ENCODE results near the gene PPP1R14C. TPM values are rescaled to one million over a fixed set of nuclear protein-coding genes. Genes with fewer than 3 reads are reported as not detected.

Gene PPP1R14C
- total and polyA plus RNA-seq, 2 donors: 0.42 to 1.9 TPM

DNA sequence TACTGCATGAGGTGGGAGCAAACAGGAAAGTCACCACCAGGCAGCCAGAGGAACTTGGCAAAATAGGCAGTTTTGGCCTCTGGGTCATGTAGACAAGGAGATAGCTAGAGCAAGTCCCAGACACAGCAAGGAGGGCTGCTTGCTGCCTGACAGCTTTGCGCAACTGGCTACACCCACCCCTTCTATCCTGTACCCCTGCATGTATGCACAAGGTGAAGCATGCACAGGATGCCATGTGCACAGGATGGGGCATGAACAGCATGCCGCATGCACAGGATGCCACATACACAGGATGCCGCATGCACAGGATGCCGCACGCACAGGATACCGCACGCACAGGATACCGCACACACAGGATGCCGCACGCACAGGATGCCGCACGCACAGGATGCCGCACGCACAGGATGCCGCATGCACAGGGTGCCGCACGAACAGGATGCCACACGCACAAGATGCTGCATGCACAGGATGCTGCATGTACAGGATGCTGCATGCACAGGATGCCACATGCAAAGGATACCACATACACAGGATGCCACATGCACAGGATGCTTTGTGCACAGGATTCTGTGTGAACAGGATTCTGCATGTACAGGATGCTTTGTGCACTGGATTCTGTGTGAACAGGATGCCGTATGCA, 121.0 kb downstream of the PPP1R14C start:
- 65% methylated on average over 19 of the region's 19 CpGs for WGBS
- Histone ChIP-seq H3K9me3 (ENCODE audit: control insufficient read depth in 2 of 2, insufficient read depth in 1 of 2, low read length in 1 of 2) (peaks cover 0 to 12% of the 10 kb centered on the region in 2 donors), H3K4me3 (ENCODE audit: low read length in 2 of 2) (no peak overlapping the region), H3K4me1 (ENCODE audit: control insufficient read depth in 2 of 2, insufficient read depth in 2 of 2, low read length in 2 of 2) (no peaks in the 10 kb centered on the region), H3K36me3 (ENCODE audit: control insufficient read depth in 2 of 2, insufficient read depth in 2 of 2, low read length in 1 of 2) (no peaks in the 10 kb centered on the region), H3K27me3 (ENCODE audit: control insufficient read depth in 2 of 2, insufficient read depth in 1 of 2, low read length in 1 of 2) (peaks cover 0 to 4% of the 10 kb centered on the region in 2 donors), H3K27ac (ENCODE audit: low read depth in 1 of 2, low read length in 1 of 2) (no peak overlapping the region)
- DNase-seq (ENCODE audit: low read depth in 6 of 9, low spot score in 9 of 9): peak in 2 of 9 donors; percentile 15 to 29

DNA sequence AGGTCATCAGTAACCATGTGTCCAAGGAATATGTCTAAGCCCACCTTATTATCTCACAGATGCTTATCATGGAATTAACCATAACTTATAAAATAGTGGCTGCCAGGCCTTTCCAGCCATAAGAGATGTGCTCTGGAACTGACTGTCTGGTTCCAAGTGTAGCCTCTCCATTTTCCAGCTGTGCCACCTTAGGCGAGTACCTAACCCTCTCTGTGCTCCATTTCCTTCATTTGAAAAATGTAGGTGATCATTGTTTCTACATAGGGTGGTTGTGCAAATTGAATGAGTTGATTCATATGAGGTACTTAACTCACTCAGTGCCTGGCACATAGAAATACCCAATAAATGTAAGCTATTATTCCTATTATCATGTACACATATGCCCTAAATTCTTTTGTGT, 123.5 kb downstream of the PPP1R14C start:
- peaks cover 0 to 12% of the 10 kb centered on the region in 2 donors for H3K9me3 ChIP-seq (ENCODE audit: control insufficient read depth in 2 of 2, insufficient read depth in 1 of 2, low read length in 1 of 2)
- WGBS: 98% methylated on average over 1 of the region's 1 CpG
- no peaks in the 10 kb centered on the region for H3K36me3 ChIP-seq (ENCODE audit: control insufficient read depth in 2 of 2, insufficient read depth in 2 of 2, low read length in 1 of 2)
- H3K27me3 ChIP-seq (ENCODE audit: control insufficient read depth in 2 of 2, insufficient read depth in 1 of 2, low read length in 1 of 2): peaks cover 0 to 4% of the 10 kb centered on the region in 2 donors
- no peak overlapping the region for H3K27ac ChIP-seq (ENCODE audit: low read depth in 1 of 2, low read length in 1 of 2)
- H3K4me1 ChIP-seq (ENCODE audit: control insufficient read depth in 2 of 2, insufficient read depth in 2 of 2, low read length in 2 of 2): no peaks in the 10 kb centered on the region
- H3K4me3 ChIP-seq (ENCODE audit: low read length in 2 of 2): no peak overlapping the region
- DNase-seq (ENCODE audit: low read depth in 6 of 9, low spot score in 9 of 9): no peak

DNA sequence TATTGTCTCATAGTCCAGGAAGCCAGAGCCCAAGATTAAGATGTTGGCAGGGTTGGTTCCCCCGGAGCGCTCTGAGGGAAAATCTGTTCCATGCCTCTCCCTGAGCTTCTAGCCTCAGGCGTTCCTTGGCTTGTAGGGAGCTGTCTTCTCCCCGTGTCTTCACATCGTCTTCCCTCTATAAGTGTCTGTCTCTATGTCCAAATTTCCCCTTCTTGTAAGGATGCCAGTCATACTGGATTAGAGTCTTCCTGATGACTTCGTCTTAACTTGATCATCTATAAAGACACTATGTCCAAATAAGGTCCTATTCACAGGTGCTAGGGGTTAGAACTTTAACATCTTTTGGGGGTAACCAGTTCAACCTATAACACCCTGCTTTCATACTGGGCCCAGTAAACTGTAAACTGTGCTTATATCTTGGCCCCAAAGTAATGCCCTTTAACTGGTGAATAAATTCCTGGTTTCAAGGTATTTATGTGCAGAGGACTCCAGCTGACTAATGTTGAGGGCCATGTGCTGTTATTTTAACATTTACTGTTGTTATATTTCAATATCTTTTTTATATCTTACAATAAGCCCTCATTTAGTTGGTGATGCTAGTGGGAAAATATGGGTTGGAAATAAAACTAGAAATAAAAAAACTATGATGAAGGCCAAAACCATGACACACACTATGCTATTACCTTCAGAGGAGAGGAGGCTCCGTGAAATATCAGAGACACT, 124.3 kb downstream of the PPP1R14C start:
- Histone ChIP-seq H3K9me3 (ENCODE audit: control insufficient read depth in 2 of 2, insufficient read depth in 1 of 2, low read length in 1 of 2) (peaks cover 0 to 12% of the 10 kb centered on the region in 2 donors), H3K4me1 (ENCODE audit: control insufficient read depth in 2 of 2, insufficient read depth in 2 of 2, low read length in 2 of 2) (no peaks in the 10 kb centered on the region), H3K27me3 (ENCODE audit: control insufficient read depth in 2 of 2, insufficient read depth in 1 of 2, low read length in 1 of 2) (peaks cover 0 to 4% of the 10 kb centered on the region in 2 donors), H3K36me3 (ENCODE audit: control insufficient read depth in 2 of 2, insufficient read depth in 2 of 2, low read length in 1 of 2) (no peaks in the 10 kb centered on the region), H3K4me3 (ENCODE audit: low read length in 2 of 2) (no peak overlapping the region), H3K27ac (ENCODE audit: low read depth in 1 of 2, low read length in 1 of 2) (no peak overlapping the region)
- WGBS: 96% methylated on average over 7 of the region's 7 CpGs
- no peak for DNase-seq (ENCODE audit: low read depth in 6 of 9, low spot score in 9 of 9)

DNA sequence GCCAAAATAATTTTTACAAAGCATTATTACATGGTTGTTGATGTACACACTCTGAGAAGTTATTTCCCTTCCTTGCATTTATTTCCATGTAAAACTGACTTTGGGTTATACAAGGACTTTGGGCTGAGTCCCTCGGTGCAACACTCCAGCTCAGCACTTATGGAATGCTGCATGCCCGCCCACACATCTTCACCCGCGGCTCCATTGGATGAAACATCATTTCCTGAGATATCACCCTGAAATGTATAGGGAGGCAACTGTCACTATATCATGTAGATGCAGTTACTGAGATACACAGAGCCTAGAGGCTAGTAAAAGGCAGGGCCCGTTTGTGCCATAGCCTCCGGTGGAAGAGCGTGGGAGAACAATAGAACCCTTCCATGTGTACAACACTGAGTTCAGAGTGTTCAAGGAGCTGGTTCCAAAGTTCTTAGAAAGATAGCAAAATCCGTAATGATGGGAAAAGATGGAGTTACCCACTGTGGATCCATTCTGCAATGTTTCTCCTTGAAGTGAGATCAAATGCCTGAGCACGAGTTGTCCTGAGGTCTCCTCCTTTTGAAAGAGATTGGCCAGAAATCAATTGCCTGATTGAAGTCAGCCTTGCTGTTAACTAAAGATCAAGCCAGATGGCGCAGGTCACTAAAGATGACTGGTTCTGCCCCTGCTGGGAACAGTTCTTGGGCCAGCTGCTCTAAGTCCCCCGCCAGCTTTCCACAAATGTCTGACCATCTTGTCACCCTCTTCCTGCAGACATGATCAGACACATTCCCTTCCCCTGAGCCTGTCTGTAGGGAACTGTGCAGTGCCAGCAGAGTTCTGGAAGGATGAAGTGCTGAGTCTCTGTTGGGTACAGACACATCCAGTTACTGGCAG, 125.1 kb downstream of the PPP1R14C start:
- H3K27ac ChIP-seq (ENCODE audit: low read depth in 1 of 2, low read length in 1 of 2): no peak overlapping the region
- peaks cover 0 to 12% of the 10 kb centered on the region in 2 donors for H3K9me3 ChIP-seq (ENCODE audit: control insufficient read depth in 2 of 2, insufficient read depth in 1 of 2, low read length in 1 of 2)
- no peaks in the 10 kb centered on the region for H3K36me3 ChIP-seq (ENCODE audit: control insufficient read depth in 2 of 2, insufficient read depth in 2 of 2, low read length in 1 of 2)
- WGBS: 97% methylated on average over 11 of the region's 11 CpGs
- peaks cover 0 to 4% of the 10 kb centered on the region in 2 donors for H3K27me3 ChIP-seq (ENCODE audit: control insufficient read depth in 2 of 2, insufficient read depth in 1 of 2, low read length in 1 of 2)
- no peaks in the 10 kb centered on the region for H3K4me1 ChIP-seq (ENCODE audit: control insufficient read depth in 2 of 2, insufficient read depth in 2 of 2, low read length in 2 of 2)
- no peak for DNase-seq (ENCODE audit: low read depth in 6 of 9, low spot score in 9 of 9)
- no peak overlapping the region for H3K4me3 ChIP-seq (ENCODE audit: low read length in 2 of 2)

DNA sequence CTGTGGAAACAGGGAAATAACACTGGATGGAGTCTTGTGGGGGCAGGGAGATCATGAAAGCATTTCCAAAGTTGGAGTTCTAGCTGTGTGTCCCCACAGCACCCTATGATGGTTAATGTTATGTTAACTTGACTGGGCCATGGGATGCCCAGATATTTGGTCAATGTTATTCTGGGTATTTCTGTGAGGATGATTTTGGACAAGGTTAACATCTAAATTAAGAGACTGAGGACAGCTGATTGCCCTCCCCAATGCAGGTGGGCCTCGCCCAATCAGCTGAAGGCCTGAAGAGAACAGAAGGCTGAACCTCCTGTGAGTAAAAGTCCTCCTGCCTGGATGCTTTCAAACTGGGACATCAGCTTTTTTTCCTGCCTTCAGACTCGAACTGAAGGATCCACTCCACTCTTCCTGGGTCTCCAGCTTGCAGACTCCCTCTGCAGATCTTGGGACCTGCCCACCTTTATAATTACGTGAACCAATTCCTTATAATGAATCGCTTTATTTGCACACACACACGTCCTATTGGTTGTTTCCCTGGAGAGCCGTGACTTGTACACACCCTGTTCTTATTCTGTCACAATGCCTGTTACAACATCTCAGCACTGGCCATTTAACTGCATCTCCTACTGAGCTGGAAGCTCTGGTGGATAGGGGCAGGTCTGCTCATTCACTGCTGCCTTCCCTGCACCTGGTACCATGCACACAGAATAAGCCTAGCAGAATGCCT, 126.4 kb downstream of the PPP1R14C start:
- Histone ChIP-seq H3K27me3 (ENCODE audit: control insufficient read depth in 2 of 2, insufficient read depth in 1 of 2, low read length in 1 of 2) (no peaks in the 10 kb centered on the region), H3K27ac (ENCODE audit: low read depth in 1 of 2, low read length in 1 of 2) (no peak overlapping the region), H3K4me3 (ENCODE audit: low read length in 2 of 2) (no peak overlapping the region), H3K9me3 (ENCODE audit: control insufficient read depth in 2 of 2, insufficient read depth in 1 of 2, low read length in 1 of 2) (peaks cover 0 to 4% of the 10 kb centered on the region in 2 donors), H3K36me3 (ENCODE audit: control insufficient read depth in 2 of 2, insufficient read depth in 2 of 2, low read length in 1 of 2) (no peaks in the 10 kb centered on the region), H3K4me1 (ENCODE audit: control insufficient read depth in 2 of 2, insufficient read depth in 2 of 2, low read length in 2 of 2) (no peaks in the 10 kb centered on the region)
- WGBS: 95% methylated on average over 6 of the region's 6 CpGs
- DNase-seq (ENCODE audit: low read depth in 6 of 9, low spot score in 9 of 9): no peak

DNA sequence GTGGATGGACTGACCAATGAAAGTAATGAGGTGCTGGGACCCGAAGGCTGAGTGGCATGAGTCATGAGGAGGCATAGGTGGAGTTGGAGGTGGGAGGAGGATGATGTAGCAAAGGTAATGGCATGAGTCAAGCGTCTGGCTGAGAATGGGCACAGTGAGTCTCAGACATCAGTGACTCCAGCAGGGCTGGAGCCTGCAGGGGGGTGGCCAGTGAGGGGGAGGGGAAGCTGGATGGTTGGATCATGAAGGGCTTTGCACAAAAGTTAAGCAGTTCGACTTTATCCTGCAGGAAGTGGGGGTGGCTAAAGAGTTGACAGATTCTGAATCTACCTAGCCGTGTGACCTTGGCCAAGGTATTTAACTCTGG, 127.0 kb downstream of the PPP1R14C start:
- Histone ChIP-seq H3K27me3 (ENCODE audit: control insufficient read depth in 2 of 2, insufficient read depth in 1 of 2, low read length in 1 of 2) (no peaks in the 10 kb centered on the region), H3K9me3 (ENCODE audit: control insufficient read depth in 2 of 2, insufficient read depth in 1 of 2, low read length in 1 of 2) (no peaks in the 10 kb centered on the region), H3K4me3 (ENCODE audit: low read length in 2 of 2) (no peak overlapping the region), H3K27ac (ENCODE audit: low read depth in 1 of 2, low read length in 1 of 2) (no peak overlapping the region), H3K4me1 (ENCODE audit: control insufficient read depth in 2 of 2, insufficient read depth in 2 of 2, low read length in 2 of 2) (no peaks in the 10 kb centered on the region), H3K36me3 (ENCODE audit: control insufficient read depth in 2 of 2, insufficient read depth in 2 of 2, low read length in 1 of 2) (no peaks in the 10 kb centered on the region)
- DNase-seq (ENCODE audit: low read depth in 6 of 9, low spot score in 9 of 9): no peak
- WGBS: 88% methylated on average over 4 of the region's 4 CpGs

DNA sequence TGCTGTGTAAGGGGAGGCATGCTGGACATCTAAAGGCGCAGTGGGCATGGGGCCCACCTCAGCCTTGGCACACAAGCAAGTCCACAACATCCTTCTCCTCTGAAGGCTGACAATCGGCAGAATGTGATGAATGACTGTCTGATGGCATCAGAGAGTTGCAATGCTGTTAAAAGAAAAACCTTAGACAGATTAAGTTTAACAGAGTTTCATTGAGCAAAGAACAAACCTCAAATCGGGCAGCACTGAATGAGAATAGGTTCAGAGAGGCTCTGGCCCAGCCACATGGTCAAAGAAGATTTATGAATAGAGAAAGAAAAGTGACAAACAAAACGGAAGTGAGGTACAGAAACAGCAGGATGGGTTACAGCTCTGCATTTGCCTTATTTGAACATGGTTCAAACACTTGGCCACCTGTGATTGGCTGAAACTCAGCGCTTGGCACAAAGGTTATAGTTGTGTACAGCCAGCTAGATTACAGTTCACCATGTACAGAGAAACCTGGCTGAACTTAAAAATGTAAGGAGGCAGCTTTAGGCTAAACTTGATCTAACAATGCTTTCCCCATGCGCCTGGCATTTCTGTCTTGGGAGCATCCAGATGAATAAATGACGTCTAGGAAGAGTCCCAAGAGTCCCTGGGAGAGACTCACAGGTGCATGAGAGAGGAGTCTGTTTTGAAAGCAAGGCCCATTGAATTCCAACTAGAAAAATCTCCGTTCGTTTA, 127.6 kb downstream of the PPP1R14C start:
- Histone ChIP-seq H3K4me1 (ENCODE audit: control insufficient read depth in 2 of 2, insufficient read depth in 2 of 2, low read length in 2 of 2) (no peaks in the 10 kb centered on the region), H3K27me3 (ENCODE audit: control insufficient read depth in 2 of 2, insufficient read depth in 1 of 2, low read length in 1 of 2) (no peaks in the 10 kb centered on the region), H3K9me3 (ENCODE audit: control insufficient read depth in 2 of 2, insufficient read depth in 1 of 2, low read length in 1 of 2) (no peaks in the 10 kb centered on the region), H3K27ac (ENCODE audit: low read depth in 1 of 2, low read length in 1 of 2) (no peak overlapping the region), H3K36me3 (ENCODE audit: control insufficient read depth in 2 of 2, insufficient read depth in 2 of 2, low read length in 1 of 2) (no peaks in the 10 kb centered on the region), H3K4me3 (ENCODE audit: low read length in 2 of 2) (no peak overlapping the region)
- WGBS: 95% methylated on average over 9 of the region's 9 CpGs
- DNase-seq (ENCODE audit: low read depth in 6 of 9, low spot score in 9 of 9): no peak

DNA sequence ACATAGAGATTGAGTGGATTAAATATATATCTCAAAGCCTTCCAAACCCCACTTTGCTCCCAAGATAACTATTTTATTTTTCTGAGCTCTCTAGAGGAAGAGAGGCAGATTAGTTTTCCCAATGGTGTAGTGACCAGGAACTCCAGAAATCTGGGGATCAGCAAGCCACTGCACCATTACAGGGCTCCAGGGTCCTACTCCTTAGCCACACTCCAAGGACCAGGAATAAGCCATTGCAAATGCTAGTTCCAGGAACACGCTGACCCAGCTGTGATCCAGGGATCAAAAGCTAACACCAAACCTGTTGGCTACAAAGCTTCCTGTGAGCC, 128.3 kb downstream of the PPP1R14C start:
- no peak overlapping the region for H3K27ac ChIP-seq (ENCODE audit: low read depth in 1 of 2, low read length in 1 of 2)
- 98% methylated on average over 1 of the region's 1 CpG for WGBS
- H3K36me3 ChIP-seq (ENCODE audit: control insufficient read depth in 2 of 2, insufficient read depth in 2 of 2, low read length in 1 of 2): no peaks in the 10 kb centered on the region
- no peaks in the 10 kb centered on the region for H3K9me3 ChIP-seq (ENCODE audit: control insufficient read depth in 2 of 2, insufficient read depth in 1 of 2, low read length in 1 of 2)
- H3K27me3 ChIP-seq (ENCODE audit: control insufficient read depth in 2 of 2, insufficient read depth in 1 of 2, low read length in 1 of 2): no peaks in the 10 kb centered on the region
- no peak overlapping the region for H3K4me3 ChIP-seq (ENCODE audit: low read length in 2 of 2)
- H3K4me1 ChIP-seq (ENCODE audit: control insufficient read depth in 2 of 2, insufficient read depth in 2 of 2, low read length in 2 of 2): no peaks in the 10 kb centered on the region
- no peak for DNase-seq (ENCODE audit: low read depth in 6 of 9, low spot score in 9 of 9)
